ENCODE measurements around the gene KDSR.
"Not testable (repeated sequence)": the region's sequence is repeated elsewhere in the genome, so short reads cannot be mapped to it uniquely, and the experiment has no call there.

KDSR gene

DNA sequence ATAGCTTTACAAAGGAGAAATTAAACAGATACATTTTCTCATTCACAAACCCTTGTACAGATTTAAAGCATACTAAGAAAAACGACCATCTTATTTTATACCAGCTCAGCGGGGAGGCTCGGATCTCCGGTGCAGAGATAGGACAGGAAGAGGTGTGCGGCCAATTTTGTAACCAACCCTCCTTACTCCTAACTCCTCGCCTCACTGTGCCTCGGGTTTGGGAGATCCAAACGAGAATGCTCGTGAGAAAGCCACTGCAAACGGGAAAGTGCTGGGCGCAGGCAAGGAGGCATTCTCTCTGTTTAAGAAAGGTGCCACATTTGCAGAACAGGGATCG is 1.2 kb downstream of the KDSR start:
- no peak for DNase-seq (ENCODE audit: low read depth)

DNA sequence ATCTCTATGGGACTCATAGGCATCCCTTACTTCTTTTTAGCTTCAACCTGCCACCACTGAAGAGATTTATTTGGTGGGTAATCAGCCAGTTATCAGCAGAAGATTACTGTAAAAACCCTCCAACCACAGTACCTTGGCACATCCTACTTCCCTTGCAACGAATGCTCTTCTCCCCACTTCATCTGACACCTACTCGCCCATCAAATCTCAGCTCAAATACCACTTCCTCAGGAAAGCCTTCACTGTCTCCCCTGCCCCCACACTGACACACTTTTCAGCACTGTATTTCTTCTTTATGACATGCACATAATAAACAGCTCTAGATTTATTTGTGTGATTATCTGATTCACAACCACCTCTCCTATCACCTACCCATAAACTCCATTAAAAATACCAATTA is 3.1 kb downstream of the KDSR start:
- DNase-seq (ENCODE audit: low read depth) = no peak

DNA sequence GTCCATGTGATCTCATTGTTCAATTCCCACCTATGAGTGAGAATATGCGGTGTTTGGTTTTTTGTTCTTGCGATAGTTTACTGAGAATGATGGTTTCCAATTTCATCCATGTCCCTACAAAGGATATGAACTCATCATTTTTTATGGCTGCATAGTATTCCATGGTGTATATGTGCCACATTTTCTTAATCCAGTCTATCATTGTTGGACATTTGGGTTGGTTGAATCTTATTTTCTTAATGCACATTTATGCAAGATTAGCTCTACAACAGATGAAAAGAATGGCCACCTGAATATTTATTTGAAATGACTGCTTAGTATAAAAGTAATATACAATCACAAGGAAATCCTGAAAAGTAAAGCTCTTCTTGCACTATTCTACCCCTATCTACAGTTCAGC is 3.6 kb downstream of the KDSR start:
- not testable (repeated sequence) for DNase-seq (ENCODE audit: low read depth)

DNA sequence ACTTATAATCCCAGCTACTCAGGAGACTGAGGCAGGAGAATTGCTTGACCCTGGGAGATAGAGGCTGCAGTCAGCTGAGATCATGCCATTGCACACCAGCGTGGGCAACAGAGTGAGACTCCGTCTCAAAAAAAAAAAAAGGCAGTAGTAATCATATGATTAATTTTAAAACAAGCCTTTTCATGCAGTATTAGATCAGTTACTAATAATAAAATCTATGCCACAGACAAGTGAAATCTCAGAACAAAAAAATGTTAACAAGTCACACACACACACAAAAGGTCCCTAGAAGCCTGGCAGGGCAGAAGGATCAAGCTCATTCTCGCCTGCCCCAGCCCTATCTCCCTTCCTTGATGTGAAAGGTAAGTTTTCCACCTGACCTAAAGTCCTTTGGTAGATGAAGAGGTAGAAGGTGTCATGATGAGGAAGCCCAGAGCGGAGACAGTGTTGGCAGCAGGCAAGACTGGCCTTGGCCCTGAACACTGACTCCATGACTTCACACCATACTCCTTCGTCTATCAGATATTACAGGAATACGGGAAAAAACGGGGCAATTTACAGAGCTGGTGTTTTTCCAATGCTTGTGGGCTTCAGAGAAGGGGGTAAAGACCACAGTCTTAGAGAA is 10.6 kb downstream of the KDSR start:
- no peak for DNase-seq (ENCODE audit: low read depth)

DNA sequence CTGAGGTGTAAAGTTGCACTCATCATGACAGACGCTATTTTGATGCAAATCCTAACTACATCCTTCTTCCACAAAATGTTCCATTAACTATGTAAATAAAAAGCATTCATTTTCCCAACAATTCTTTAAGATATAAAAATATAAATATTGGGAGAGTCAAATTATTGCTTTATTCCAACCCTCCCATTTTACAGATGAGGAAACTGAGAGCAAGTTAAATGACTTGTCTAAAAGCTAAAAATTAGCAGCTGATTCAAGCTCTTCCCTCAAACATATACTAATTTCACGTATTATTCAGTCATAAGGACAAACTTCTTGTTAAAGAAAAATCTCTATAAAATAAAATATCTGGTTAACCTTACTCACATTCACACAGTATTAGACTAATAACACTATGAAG is 16.8 kb downstream of the KDSR start:
- DNase-seq (ENCODE audit: low read depth) = no peak

DNA sequence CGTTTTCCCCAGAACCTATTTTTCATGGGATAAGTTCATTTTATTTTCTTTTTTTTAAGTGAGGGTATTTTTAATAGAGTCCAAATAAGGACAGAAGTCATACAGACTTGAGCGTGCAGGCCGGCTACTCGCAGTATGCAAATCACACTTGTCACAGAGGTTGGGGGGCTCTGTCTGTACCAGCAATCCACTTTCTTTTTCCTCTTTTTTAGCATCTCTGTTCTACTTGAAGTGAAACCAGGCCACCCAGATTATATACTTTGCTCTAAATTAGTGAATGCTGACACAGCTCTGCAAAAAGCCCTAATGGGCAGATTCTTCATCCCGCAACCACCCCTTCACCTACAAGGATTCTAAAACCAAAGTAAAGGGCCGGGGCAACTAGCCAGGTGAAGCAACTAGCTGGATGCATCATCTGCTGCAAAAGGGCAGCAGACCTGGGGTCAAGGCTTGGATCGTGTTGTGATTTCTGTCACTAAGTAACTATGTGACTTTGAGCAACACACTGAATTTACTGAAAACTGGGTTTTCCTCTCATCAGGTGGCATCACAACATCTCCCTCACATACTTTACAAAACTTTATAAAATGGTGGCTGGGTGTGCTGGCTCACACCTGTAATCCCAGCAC is 18.4 kb downstream of the KDSR start:
- no peak for DNase-seq (ENCODE audit: low read depth)

DNA sequence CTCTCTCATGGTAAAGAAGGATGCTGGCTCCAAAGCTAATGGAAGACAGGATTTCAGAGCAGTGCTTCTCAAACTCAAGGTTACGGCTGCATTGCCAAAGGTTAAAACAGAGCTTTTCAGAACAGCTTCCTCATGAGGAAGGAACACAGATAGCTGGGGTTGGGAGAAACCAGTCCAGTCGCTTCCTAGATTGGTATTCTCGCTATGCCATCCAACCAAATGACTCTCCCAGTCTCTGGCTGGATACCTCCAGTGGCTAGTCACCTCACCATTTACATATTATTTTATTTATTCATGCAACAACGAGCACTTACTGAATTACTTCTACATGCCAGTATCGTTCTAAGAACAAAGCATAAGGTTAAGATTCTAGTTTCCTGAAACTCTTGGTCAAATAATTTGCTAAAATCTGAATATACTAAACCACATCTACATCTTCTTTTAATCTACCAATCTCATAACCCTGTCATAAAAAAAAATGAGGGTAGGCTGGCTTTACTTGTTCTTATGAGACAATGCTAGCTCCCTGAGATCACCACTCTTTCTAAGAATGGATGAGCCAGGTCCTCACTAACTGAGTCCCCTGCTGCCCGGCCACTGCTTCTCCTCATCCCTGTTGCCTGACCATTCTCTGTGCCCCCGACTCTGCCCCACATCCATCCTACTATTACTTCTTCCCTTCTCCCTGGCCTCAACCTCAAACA is 20.4 kb downstream of the KDSR start:
- no peak for DNase-seq (ENCODE audit: low read depth)

DNA sequence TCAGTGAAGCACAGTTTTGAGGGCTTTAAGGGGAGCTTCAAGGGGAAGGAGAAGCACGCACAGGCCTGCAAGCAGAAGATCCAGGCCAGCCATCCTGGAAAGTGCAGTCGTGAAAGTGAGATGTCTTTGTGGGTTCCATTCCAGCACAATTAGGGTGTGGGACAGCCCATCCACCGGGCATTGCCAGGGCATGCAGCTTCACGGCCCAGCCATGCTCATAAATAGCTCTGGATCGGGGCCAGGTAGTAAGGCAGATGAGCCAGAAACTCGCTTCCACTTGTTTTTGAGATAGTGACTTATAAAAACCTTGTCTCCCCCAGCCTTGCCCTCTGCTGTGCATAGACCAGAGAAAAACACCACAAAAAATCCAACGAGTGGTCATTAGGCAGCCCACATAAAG is 21.0 kb downstream of the KDSR start:
- DNase-seq (ENCODE audit: low read depth) = no peak

DNA sequence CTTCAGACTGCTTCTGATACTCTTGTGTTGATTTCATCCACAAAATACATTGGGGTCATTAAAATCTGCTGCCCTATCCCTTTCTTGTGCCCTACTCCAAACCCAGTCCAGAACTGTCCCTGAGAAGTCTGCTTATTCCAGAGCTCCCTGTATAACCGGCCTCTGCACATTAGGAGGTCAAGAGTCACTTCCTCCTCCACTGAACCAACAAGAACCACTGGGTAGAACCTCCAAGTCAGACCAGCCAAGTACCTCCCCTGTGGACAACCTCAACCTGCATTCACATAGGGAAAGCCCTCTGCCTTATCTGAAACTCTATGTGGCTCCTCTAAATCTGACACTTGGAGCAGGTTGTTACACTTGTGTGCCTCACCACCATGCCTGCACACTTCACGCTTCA is 22.1 kb downstream of the KDSR start:
- no peak for DNase-seq (ENCODE audit: low read depth)

DNA sequence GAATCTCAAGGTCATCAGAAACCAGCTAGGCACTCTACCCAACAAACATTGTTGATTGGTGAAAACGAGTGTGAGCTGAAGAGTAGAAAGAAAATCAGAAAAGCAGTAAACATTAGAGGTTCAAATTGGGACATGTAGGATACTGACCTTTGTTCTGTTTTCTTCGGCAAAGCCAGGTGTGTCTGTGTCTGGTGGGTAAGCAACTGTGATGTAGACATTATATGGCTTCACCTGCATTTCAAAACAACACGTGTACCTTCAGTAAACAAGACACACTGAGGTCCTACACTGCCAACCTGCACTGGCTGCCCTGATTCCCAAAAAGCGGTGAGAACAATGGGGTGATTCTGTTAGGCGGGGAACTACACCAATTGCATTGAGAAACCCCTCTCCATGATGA is 22.7 kb downstream of the KDSR start:
- DNase-seq (ENCODE audit: low read depth) = no peak

DNA sequence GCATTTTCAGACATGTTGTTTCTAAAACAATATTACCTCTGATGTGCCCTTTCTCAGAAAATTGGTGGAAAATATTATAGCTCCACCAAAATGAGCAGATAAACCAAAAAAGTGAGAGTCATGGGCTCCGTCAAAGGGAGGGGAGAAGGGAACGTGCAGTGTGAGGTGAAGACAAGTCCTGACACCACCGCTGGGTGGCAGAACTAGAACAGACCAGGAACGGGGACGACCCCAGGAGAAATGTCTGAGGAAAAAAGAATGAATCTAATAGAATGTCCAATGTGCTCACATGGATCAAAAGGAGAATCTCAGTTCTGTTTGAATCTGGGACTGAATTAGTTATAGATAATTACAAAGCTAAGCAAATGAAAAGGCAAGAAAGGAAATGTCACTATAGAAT is 24.8 kb downstream of the KDSR start:
- no peak for DNase-seq (ENCODE audit: low read depth)

DNA sequence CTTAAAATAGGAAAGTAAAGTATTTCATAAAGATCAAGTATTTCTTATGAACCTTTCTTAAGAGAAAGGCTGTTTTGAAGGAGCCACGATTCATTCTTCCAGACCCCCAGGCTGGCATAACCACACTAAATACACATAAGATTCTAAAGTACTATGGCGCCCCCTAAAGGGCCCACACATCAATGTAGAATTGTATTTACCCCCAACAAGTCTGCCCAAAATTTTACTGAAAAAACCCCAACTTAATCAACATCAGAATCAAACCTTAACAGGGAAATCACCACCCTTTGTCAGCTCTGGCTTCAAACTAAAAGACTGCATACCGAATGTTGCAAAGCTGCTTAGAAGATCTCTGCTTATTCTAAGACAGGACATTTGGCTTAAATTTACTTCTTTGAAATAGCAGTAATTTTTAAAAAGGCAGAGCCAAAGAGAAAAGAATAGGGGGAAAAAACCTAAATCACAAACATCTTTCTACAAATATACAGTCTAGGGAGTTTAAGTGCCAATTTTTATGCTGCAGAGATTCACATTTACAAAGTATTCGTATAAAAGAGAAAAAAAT is 27.0 kb downstream of the KDSR start:
- DNase-seq (ENCODE audit: low read depth) = no peak

DNA sequence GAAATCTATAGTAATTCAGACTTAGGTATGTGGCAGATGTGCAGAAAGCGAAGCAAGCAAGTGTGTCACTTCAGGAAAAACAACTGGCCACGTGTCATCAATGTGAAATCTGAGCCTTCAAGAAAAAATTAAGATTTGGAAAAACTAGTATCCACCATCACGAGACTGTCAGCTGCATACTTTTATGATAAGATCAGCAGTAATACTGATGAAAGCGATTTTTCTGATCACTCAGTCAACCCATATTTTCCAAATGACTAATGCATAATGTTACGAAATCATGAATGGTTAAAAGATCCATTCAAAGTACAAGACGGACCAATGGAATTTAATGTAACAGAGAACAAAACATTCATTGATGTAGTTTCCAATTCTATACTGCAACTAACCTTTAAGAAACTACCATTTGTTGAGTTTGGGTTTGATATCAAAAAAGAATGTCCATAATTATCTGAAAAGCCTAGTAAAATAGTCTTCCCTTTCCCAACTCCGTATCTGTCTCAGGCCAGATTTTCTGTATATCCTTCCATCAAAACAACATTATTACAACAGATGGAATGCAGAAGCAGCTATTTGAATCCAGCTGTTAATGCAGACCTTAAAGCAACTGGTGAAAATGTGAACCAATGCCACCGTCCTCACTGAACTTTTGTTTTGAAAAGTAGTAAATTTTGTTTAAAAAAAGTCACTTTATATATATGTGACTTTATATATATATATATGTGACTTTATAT is 30.5 kb downstream of the KDSR start:
- peak; percentile 84 for DNase-seq (ENCODE audit: low read depth)

DNA sequence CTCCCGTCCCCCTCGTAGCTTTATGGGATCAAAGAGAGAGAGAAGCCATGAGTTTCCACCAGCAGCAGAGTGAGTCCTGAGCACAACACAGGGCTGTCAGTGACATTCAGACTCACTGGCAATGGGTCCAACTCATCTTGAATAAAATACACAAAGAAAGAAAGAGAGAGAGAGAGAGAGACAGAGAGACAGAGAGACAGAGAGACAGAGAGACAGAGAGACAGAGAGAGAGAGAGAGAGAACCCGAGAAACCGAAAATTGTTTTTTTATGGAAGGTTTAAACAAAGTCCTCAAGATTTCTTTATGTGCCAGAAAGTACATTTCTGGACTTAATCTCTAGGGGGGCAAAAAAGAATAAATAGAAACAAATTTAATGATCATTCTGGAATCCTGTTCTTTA is 35.9 kb downstream of the KDSR start:
- no peak for DNase-seq (ENCODE audit: low read depth)

DNA sequence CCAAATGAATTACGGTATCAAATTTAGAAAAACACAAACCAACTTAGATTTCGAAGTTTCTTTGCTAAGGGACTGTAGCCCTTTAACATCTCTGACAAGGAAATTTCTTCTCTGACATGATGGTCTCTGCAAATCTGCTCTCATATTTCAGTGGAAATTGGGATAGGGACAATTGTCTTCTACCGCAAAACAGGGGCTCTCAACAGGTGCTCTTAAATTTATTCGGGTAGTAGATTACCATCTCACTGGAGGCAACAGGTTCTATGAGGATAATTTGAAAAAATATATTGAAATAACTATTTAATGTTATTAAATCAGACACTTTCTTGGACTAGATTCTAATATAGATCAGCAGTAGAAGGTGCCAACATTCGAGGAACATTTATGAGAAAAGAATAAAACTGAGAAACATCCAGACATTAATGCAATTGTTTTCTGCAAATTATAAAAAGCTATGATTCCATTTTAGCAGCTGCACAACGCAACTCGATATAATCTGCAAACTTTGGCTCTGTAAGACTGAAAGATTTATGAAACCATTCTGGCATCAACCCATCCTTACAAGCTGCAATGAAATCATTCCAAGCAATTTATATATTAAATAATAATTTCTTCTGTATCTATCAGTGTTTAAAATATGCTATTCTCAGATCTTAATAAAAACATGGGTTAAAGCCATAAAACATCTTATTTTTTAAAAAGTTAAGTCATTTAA is 37.4 kb downstream of the KDSR start:
- no peak for DNase-seq (ENCODE audit: low read depth)

DNA sequence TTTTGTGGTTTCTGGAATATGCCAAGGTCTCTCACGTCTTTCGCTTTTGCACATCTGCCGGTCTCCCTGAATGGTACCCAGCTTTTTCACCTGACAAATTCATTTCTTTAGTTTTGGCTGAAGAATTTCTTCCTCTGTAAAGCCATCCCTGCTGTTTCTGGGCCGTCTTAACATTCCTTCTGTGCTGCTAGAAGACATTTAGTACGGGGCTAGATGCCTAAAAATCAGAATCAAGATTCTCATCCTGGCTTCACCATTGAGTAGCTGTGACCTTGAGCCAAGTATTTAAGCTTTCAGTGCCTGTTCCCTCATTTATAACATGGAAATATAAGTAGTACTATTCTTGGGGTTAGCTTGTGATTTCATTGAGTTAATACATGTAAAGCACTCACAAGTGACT is 41.0 kb downstream of the KDSR start:
- DNase-seq (ENCODE audit: low read depth) = no peak

DNA sequence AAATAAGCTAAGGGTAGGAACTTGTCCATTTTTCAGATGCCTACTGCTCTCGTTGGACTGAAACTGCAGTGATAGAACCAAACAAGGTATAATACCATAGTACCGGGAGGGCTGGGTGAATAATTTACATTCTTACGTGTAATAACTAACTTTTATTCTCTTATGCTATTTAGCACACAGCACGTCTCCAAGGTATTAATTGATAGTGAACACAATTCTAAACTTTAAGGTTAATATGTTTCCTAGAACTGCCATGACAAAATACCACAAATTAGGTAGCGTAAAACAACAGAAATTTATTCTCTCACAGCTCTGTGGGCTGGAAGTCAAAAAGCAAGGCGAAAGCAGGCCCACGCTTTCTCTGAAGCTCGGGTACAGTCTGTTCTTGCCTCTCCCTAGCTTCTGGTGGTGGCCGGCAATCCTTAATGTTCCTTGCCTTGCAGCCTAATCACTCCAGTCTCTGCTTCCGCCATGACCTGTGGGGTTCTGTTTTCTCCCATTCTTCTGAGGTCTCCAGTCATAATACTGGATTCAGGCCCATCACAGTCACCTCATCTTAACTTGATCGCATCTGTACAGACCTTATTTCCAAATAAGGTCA is 41.8 kb downstream of the KDSR start:
- DNase-seq (ENCODE audit: low read depth) = no peak

DNA sequence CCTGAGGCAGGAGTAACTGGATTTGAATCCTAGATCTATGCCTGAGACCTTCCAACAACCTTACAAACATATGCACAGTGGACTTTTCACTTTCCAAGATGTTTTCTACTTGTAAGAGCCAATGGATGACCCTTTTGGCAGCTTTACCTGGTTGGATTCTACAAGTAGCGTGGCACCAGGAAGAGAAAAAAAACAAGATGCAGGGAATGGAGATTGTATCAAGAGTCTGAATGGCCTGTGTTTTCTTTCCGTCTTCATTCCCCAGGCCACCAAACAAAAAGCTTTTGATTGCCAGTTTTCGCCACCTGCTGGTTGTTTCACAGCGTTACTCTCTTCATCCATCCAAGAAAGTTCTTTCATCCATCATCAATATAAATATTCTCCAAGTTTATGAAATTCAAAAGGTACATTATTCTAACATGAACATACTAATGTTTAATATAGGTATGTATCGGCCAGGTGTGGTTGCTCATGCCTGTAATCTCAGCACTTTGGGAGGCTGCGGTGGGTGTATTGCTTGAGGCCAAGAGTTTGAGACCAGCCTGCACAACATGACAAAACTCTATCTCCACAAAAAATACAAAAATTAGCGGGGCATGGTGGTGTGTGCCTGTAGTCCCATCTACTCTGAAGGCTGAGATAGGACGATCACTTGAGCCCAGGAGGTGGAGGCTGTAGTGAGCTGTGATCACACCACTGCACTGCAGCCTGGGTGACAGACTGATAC is 43.9 kb downstream of the KDSR start:
- peak; percentile 38 for DNase-seq (ENCODE audit: low read depth)

DNA sequence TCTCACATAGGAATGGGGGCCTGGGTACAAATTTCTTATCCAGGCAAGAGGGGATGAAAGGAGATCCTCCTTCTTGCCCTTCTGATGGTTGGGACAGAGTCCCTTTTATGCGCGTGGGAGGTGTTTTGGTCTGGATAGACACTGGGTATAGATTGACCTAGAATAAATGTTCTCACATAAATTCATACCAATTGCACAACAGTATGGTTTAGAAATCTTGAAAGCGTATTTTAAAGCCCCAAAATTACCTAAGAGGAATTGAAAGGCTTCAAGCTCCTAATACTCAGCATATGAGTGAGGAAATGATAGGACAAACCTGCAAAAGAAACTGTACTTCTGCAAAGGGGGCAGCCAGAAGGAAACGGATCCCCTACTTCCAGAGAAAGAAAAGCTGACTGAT is 44.8 kb downstream of the KDSR start:
- no peak for DNase-seq (ENCODE audit: low read depth)

DNA sequence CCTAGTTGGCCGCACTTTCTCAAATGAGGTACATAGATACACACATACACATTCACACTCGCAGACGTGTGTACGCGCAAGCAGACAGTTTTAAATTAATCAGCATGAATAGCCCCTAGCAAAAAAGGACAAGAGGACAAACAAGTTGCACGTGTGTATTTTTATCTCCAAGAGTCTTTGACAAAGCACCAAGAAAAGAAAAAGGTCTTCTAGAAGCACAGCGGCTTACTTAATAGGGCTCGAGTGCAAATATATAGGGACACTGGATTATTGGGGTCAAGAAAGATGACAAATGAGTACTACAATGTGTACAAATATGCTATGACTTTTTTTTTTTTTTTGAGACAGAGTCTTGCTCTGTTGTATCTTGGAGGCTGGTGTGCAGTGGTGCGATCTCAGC is 45.7 kb downstream of the KDSR start:
- no peak for DNase-seq (ENCODE audit: low read depth)

DNA sequence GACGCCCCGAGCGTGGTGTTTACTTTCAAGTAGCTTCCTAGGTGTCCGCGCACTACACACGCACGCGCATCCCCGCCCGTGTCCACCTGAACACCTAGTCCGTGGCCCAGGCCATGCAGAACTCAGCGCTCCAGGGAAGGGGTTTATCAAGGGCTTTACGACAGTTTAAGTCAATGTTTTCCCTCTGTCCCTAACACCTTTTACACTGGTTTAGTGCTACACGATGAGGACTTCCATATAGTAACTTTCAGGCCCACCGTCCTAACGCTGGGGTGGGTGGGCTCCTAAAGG is 46.1 kb downstream of the KDSR start:
- no peak for DNase-seq (ENCODE audit: low read depth)

Measured in non-pigmented ciliary epithelial cell (primary cell).